GM21786 (cell line): ENCODE results near the gene ATP6V1C2.
A peak's percentile ranks its signal among the peaks of the same experiment; 100 is the strongest.
"Not testable (repeated sequence)": the region's sequence is repeated elsewhere in the genome, so short reads cannot be mapped to it uniquely, and the experiment has no call there.

ENCODE experiments used
- ATAC-seq: cut with Tn5 transposase; IDR thresholded peaks from one replicate; pipeline ENCODE4 v1.9.1; 2021; ENCODE audit not compliant: unreplicated experiment

ATP6V1C2 gene

DNA sequence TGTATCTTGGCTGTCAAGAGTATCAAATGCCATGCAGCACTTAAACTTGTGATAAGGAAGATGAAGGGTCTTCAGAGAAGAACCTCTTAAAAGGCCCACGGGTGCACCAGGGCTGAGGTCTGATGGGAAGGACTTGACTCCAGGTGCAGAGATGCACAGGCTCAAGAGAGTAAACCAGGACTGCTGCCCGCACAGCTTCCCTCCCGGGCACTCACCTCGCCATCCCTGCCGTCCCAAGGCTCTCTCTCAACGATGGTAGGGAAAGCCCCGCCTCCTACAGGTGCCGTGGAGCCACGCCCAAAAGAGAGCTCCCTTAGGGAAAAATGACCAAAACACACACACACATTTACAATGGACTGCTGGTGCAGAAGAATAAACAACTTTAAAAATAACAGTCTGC, 63.3 kb downstream of the ATP6V1C2 start:
- no peak for ATAC-seq

GRCh38 chr2:10785260-10785659, 63.8 kb downstream of the ATP6V1C2 start:
- no peak for ATAC-seq

- ATAC-seq, result no peak
Observed at GRCh38 chr2:10786240-10786982, 65.0 kb downstream of the ATP6V1C2 start.

DNA sequence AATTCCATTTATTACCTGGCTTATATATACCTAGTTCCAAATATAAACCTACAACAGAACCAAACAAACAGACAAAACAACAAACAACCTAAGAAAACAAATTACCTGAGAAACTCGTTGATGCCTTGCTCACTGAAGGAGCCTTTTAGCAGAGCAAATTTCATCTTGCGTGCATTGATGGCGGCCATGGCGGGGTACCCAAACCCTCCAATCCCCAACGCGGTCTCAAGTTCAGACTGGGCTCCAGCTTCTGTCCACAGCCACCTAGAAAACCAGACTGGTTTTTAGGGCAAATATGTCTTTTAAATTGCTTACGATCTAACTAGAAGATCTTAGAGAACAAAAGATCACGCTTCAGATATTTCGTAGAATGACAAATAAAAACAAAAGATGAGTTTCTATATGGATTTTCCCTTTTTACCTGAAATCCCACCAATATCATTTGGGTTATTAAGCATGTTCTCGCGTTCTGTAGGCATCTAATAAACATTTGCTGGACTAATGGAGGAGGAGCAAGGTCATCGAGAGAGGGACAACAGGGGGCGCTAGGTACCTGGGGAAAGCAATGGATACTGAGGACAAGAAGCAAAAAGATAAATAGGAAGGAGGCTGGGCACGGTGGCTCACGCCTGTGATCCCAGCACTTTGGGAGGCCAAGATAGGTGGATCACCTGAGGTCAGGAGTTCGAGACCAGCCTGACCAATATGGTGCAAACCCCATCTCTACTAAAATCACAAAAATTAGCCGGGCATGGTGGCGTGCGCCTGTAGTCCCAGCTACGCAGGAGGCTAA, 65.9 kb downstream of the ATP6V1C2 start:
- no peak for ATAC-seq

- ATAC-seq, result no peak
Observed at GRCh38 chr2:10788855-10789254, 67.4 kb downstream of the ATP6V1C2 start.

DNA sequence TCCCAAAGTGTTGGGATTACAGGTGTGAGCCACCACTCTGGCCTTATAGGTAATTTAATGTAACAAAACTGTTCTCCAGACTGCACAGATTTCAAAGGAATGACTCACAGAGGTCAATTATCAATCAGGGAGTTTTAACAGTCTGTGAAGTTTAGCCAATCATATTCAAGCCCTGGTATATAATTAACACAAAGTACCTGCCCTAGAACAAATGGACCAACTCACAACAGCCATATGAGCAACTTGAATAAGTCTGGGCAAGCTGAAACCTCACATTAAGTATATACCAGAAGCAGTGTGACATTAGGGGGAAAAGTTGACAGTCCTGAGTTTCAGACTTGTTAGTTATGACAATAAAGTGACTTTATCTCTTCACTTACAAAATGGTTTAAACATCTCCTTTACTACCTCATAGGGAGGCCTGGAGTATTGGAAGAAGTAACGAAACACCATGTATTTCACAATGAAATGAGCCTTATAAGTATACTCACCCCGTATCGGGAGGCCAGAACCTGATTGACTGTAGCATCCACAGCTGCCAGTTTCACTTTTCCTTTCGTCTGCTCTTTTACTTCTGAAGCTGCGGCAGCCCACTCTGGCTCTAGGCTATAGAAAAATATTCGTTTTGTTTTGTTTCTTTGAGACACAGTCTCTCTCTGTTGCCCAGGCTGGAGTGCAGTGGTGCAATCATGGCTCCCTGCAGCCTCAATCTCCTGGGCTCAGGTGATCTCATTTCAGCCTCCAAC, 69.0 kb downstream of the ATP6V1C2 start:
- ATAC-seq, result peak; percentile 75

- ATAC-seq, result peak; percentile 52
Observed at GRCh38 chr2:10792001-10792634, 70.7 kb downstream of the ATP6V1C2 start.

GRCh38 chr2:10792660-10793400, 71.4 kb downstream of the ATP6V1C2 start:
- ATAC-seq, result no peak

DNA sequence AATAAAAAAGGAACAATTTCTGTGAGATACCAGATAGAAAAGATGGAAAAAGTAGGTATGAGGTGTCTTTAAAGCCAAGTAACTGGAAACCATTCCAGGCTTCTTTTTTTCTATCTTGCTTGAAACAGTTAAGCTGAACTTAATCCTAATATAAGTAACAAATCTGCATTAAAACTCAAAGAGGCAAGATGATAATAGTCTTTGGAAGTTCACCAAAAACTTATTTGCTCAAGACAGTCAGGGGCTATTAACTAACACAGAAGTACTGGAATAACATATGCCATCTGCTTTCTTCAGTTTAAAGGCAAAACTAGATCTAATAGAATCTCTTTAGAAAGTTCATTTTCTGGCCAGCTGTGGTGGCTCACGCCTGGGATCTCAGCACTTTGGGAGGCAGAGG, 72.4 kb downstream of the ATP6V1C2 start:
- no peak for ATAC-seq

DNA sequence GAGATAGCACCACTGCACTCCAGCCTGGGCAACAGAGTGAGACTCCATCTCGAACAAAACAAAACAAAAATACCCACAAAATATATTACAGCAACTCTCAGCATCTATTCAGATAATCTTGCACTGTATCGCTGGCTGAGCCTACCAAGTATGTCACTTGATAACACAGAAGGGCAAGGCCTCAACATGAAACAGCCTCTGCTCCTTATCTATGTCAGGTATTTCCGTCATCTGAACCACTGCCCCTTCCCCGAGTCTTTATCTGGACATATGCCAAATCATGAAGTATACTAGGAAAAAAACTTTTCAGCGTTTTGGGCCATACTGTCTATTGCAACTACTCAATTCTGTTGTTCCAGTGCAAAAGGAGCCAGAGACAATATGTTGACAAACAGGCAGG, 73.4 kb downstream of the ATP6V1C2 start:
- ATAC-seq, result no peak

DNA sequence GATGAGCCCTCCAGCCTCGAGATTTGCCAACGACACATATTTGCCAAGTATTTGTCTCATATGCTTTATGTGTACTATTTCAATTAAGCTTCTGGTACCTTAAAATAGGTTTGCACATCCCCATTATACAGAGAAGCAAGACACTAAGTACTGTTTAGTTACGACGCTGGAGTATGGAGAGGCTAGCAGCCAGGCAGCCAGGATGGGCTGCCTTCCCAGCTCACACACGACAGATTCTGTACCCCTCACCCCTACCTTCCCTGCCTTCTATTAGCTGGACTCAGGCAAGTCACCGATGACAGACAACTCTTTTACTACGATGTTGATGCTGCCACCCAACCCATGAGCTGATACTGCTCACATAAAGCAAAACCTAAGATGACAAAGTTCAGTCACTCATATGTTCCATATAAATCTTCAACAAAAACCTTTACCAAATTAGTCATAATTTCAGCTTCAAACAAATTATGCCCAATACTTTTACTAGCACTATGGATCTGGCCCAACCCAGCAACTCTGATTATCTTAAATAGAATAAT, 74.1 kb downstream of the ATP6V1C2 start:
- ATAC-seq, result no peak

DNA sequence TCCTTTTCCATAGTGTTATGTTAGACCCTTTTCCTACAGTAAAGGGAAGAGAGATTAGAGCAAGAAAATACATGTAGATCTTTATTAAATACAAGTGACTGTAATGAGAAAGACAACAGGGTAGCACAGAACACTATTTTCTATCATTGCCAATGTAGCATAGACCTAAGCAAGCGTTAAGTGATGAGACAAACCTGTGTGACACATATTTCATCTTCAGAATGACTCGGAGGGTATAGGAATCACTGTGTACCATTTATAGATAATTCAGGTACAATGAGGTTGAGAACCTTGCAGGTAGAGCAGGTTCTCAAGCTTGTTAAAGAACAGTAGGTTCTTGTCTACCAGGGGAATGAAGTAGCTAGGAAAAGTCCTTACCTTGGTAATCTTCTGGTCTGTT, 75.3 kb downstream of the ATP6V1C2 start:
- no peak for ATAC-seq

- ATAC-seq, result no peak
Observed at GRCh38 chr2:10798783-10799182, 77.4 kb downstream of the ATP6V1C2 start.

DNA sequence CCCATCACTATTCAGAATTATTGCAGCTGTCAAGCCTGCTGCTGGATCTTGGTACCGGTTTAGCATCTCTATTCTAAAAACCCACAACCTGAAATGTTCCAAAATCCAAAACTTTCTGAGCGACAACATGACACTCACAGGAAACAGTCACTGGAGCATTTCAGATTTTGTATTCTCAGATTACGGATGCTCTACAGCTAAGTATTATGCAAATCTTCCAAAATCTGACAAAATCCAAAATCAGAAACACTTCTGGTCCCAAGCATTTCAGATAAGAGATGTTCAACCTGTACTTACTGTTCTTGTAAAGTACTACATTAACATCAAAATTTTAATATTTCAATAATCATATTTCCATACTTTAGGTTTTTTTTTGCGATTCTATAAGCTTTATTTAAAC, 78.7 kb downstream of the ATP6V1C2 start:
- ATAC-seq, result no peak

DNA sequence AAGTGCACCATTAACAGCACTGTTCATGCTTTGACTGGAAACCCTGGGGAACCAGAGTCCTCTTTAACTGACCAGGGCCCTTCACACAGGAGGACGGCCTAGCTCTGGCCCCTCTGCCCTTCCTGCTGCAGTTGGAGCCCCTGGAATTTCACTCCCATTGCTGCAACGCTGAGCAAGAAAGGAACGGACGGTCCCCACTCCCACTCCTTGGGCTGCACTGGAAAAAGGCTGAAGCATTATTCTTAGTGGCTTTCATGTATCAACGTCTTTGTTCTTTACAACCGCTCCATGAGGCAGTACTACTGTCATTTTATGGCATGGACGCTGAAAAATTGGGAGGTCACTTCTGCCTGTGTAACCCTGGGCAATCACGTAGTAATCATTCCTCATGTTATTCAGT, 81.2 kb downstream of the ATP6V1C2 start:
- no peak for ATAC-seq

GRCh38 chr2:10805990-10806389, 84.6 kb downstream of the ATP6V1C2 start:
- ATAC-seq, result not testable (repeated sequence)

- no peak for ATAC-seq
Observed at GRCh38 chr2:10806543-10806942, 85.1 kb downstream of the ATP6V1C2 start.

GRCh38 chr2:10810202-10811161, 89.1 kb downstream of the ATP6V1C2 start:
- peak; percentile 33 for ATAC-seq

DNA sequence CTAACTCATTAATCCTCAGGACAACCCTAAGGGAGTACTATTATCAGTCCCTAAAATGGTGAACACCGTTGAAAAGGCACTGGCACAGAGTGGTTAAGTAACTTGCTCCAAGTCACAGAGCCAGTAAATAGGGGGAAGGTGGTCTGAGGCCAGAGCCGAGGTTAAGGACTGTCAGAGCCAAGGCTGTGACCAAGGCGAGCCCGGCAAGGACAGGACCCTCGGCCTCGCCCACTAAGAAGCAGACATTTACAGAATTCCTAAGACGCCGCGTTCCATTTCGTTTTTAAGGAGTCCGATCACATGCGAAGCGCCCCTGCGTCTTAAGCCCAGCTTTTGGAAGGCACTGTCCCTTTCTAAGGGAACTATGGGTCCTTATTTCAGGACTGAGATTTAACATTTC, 90.1 kb downstream of the ATP6V1C2 start:
- no peak for ATAC-seq
